Fibroblast of lung (primary cell): ENCODE results near the gene TMC6. TPM values are rescaled to one million over a fixed set of nuclear protein-coding genes. Genes with fewer than 3 reads are reported as not detected.

Source experiments
- DNase-seq, 2 donors: peaks; one replicate each; pipeline versions ENCODE4 v3.0.0 to v3.0.0-alpha.2; 2010; ENCODE audit warnings: low read depth in 2 of 2
- H2AFZ ChIP-seq: 2 replicates; pipeline ENCODE4 v1.5.1; 2012; ENCODE audit warnings: low read length, control low read depth, inconsistent platforms
- H3K27ac ChIP-seq: 2 replicates; pipeline ENCODE4 v1.5.1; 2011; ENCODE audit warnings: low read length, control low read depth; ENCODE audit not compliant: insufficient read depth
- H3K27me3 ChIP-seq: 2 replicates; pipeline ENCODE4 v1.5.1; 2011; ENCODE audit warnings: mild to moderate bottlenecking, low read length; ENCODE audit not compliant: control insufficient read depth, insufficient read depth
- H3K36me3 ChIP-seq: 2 replicates; pipeline ENCODE4 v1.5.1; 2011; ENCODE audit warnings: low read length; ENCODE audit not compliant: control insufficient read depth, insufficient read depth
- H3K4me1 ChIP-seq: 2 replicates; pipeline ENCODE4 v1.5.1; 2011; ENCODE audit warnings: low read length; ENCODE audit not compliant: control insufficient read depth, insufficient read depth; ENCODE audit errors: extremely low read depth
- H3K4me2 ChIP-seq: 2 replicates; pipeline ENCODE4 v1.5.1; 2011; ENCODE audit warnings: low read length, control low read depth; ENCODE audit not compliant: insufficient read depth; ENCODE audit errors: extremely low read depth
- H3K4me3 ChIP-seq, 4 experiments: fragments of 200-600 bp in 1 of 4; sonication (generic) in 1 of 4; replicated peaks in 1 of 4; 2 replicates each; pipeline ENCODE4 v1.5.1; 2011 to 2016; ENCODE audit warnings: low read length in 4 of 4, low read depth in 3 of 4, mild to moderate bottlenecking in 3 of 4, control low read depth in 2 of 4, inconsistent platforms in 1 of 4, mixed read lengths in 1 of 4; ENCODE audit not compliant: insufficient read depth in 1 of 4; ENCODE audit errors: control extremely low read depth in 1 of 4
- H3K79me2 ChIP-seq: 2 replicates; pipeline ENCODE4 v1.5.1; 2012; ENCODE audit warnings: mild to moderate bottlenecking, low read length, inconsistent platforms; ENCODE audit not compliant: control insufficient read depth, insufficient read depth
- H3K9ac ChIP-seq: 2 replicates; pipeline ENCODE4 v1.5.1; 2011; ENCODE audit warnings: mild to moderate bottlenecking, low read length, control low read depth; ENCODE audit not compliant: insufficient read depth
- H3K9me3 ChIP-seq: 2 replicates; pipeline ENCODE4 v1.5.1; 2012; ENCODE audit warnings: low read depth, low read length; ENCODE audit not compliant: control insufficient read depth, insufficient read depth
- H4K20me1 ChIP-seq: 2 replicates; pipeline ENCODE4 v1.5.1; 2011; ENCODE audit warnings: low read length; ENCODE audit not compliant: control insufficient read depth, insufficient read depth; ENCODE audit errors: extremely low read depth
- EZH2 ChIP-seq: IDR thresholded peaks from 2 replicates; pipeline ENCODE4 v1.5.1; 2012; ENCODE audit warnings: low read length, control low read depth, mild to moderate bottlenecking; ENCODE audit errors: missing control alignments
- polyA plus RNA-seq, 2 donors: library from polyadenylated mRNA; depleted of rRNA in 1 of 2; stranded (reverse) in 1 of 2; unstranded in 1 of 2; fragments of >200 nt; gene quantifications; 2 replicates each; pipeline ENCODE4 v1.2.1, GENCODE V29; 2011 to 2012; ENCODE audit warnings: missing spikeins in 1 of 2
- total RNA-seq: library from RNA; depleted of rRNA; stranded (reverse); fragments of >200 nt; gene quantifications from 2 replicates; pipeline ENCODE4 v1.2.1, GENCODE V29; 2014
- TF ChIP-seq, protein P1 (sequence below), 2 donors: IDR thresholded peaks in 1 of 2; conservative IDR thresholded peaks in 1 of 2; 1 replicate in 1 of 2; 2 replicates in 1 of 2; pipeline ENCODE4 v1.5.1; 2011 to 2012; ENCODE audit warnings: low read length in 2 of 2, control low read depth in 1 of 2, inconsistent platforms in 1 of 2, low read depth in 1 of 2, mild to moderate bottlenecking in 1 of 2

Gene TMC6
- total and polyA plus RNA-seq, 2 donors (not counting 1 experiment from before 2014, with no cell fraction given): 0.17 to 1.3 TPM

DNA sequence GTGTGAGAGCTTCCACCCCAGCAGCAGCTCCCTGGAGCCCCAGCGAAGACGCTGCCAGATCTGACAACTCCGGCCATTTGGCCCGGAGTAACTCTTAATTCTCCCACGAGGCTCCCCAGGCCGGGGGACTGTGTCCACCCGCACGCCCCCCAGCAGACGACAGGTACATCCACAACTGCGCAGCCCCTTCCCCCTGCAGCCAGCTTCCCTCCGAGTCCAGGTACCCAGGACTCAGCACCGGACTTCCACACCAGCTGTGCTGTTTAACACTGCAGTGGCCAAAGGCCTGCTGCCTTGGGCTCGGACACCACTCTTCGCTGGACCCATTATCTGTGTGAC, 47.1 kb upstream of the TMC6 start:
- Histone ChIP-seq H3K9ac (no peak overlapping the region), H3K4me1 (peaks cover 8% of the 10 kb centered on the region), H3K4me3 (no peak overlapping the region), H3K27ac (no peak overlapping the region), H4K20me1 (no peaks in the 10 kb centered on the region), H3K4me2 (no peak overlapping the region), H3K27me3 (no peaks in the 10 kb centered on the region), H3K79me2 (no peaks in the 10 kb centered on the region), H2AFZ (no peak overlapping the region), H3K36me3 (peaks cover 3% of the 10 kb centered on the region), H3K9me3 (no peaks in the 10 kb centered on the region)
- DNase-seq: no peak
- TF ChIP-seq, protein P1, sequence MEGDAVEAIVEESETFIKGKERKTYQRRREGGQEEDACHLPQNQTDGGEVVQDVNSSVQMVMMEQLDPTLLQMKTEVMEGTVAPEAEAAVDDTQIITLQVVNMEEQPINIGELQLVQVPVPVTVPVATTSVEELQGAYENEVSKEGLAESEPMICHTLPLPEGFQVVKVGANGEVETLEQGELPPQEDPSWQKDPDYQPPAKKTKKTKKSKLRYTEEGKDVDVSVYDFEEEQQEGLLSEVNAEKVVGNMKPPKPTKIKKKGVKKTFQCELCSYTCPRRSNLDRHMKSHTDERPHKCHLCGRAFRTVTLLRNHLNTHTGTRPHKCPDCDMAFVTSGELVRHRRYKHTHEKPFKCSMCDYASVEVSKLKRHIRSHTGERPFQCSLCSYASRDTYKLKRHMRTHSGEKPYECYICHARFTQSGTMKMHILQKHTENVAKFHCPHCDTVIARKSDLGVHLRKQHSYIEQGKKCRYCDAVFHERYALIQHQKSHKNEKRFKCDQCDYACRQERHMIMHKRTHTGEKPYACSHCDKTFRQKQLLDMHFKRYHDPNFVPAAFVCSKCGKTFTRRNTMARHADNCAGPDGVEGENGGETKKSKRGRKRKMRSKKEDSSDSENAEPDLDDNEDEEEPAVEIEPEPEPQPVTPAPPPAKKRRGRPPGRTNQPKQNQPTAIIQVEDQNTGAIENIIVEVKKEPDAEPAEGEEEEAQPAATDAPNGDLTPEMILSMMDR (conservative IDR thresholded peaks at IDR 0.05 in 1 of 2, IDR thresholded peaks at IDR 0.05 in 1 of 2; ENCODE audit: low read depth in 1 of 2, low read length in 2 of 2): no peak
- TF ChIP-seq EZH2: no peak

DNA sequence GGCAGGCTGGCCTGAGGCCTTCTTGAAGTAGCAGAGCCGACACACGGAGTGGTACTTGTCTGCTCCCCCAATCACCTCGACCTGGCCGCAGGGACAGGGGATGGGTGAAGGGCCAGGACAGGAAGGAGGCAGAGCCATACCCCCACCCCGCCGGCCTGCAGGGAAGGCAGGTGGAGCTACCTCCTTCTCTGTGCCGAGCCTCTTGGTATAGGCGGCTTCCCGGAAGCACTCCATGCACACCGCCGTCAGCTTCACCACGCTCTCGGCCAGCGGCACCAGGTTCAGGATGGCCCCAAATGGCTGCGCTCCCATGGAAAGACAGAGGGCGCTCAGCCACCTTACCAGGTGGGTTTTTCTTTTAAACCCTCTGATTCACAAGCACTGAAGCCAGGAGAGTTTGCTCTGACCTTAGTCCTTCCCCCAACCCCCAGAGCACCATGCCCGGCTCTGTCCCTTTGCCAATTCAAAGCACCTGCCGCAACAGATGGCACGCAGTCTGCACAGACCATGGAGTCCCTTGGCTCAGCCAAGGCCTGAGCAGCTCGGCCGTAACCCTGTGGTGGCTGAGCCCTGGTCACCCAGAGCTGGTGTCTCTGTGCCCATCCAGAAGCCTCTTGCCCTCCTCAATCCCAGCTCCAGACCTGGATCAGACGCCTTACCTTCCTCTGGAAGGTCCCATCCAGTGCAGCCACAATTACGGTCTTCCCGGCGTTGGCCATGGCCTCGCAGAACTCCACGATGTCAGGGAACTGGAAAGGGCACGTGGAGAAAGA, 46.5 kb upstream of the TMC6 start:
- no peaks in the 10 kb centered on the region for H3K9me3 ChIP-seq
- no peak overlapping the region for H2AFZ ChIP-seq
- peaks cover 8% of the 10 kb centered on the region for H3K4me1 ChIP-seq
- no peaks in the 10 kb centered on the region for H3K27me3 ChIP-seq
- DNase-seq: no peak
- H3K4me3 ChIP-seq: no peak overlapping the region
- H4K20me1 ChIP-seq: no peaks in the 10 kb centered on the region
- H3K4me2 ChIP-seq: no peak overlapping the region
- H3K36me3 ChIP-seq: peaks cover 3% of the 10 kb centered on the region
- H3K79me2 ChIP-seq: no peaks in the 10 kb centered on the region
- H3K27ac ChIP-seq: no peak overlapping the region
- no peak for TF ChIP-seq EZH2
- TF ChIP-seq, protein P1 (conservative IDR thresholded peaks at IDR 0.05 in 1 of 2, IDR thresholded peaks at IDR 0.05 in 1 of 2; ENCODE audit: low read depth in 1 of 2, low read length in 2 of 2): no peak
- no peak overlapping the region for H3K9ac ChIP-seq

DNA sequence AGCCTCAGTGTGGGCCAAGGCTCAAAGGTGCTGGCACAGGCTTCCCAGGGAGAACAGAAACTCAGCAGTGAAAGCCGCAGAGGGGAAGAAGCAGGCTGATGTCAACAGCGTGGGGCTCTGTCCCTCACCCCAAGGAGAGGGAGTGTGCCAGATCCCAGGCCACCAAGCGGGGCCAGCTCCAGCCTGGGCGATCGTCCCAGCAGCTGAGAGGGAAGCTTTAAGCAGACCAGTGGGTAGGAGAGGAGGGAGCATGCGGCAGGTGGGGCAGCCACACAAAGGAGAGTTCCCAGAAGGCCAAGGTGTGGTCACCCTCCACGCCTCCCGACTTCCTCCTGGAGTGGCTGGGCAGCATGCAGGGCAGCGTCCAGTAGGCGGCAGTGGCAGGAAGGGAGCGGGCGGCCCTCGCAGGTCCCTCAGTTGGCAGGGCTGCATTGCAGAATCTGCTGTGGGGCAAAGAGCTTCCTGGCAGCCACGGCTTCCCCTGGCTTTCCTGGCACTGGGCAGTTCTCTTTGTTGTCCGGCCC, 45.9 kb upstream of the TMC6 start:
- peaks cover 3% of the 10 kb centered on the region for H3K36me3 ChIP-seq
- peaks cover 8% of the 10 kb centered on the region for H3K4me1 ChIP-seq
- H3K27ac ChIP-seq: no peak overlapping the region
- TF ChIP-seq, protein P1 (conservative IDR thresholded peaks at IDR 0.05 in 1 of 2, IDR thresholded peaks at IDR 0.05 in 1 of 2; ENCODE audit: low read depth in 1 of 2, low read length in 2 of 2): no peak
- no peak for TF ChIP-seq EZH2
- H3K4me2 ChIP-seq: no peak overlapping the region
- H3K4me3 ChIP-seq: no peak overlapping the region
- H2AFZ ChIP-seq: no peak overlapping the region
- no peaks in the 10 kb centered on the region for H3K9me3 ChIP-seq
- no peaks in the 10 kb centered on the region for H3K27me3 ChIP-seq
- H4K20me1 ChIP-seq: no peaks in the 10 kb centered on the region
- H3K79me2 ChIP-seq: no peaks in the 10 kb centered on the region
- H3K9ac ChIP-seq: no peak overlapping the region
- no peak for DNase-seq
